ENCODE results near the gene KCNE3.

GRCh38 chr11:74437441-74438042 lies 29.8 kb downstream of the KCNE3 start:
- no peak for TF ChIP-seq CTCF (IDR thresholded peaks at IDR 0.05; ENCODE audit: borderline replicate concordance, extremely low read depth, low read length, poor library complexity, severe bottlenecking)
- TF ChIP-seq EZH2 (IDR thresholded peaks at IDR 0.05; ENCODE audit: borderline replicate concordance, low read depth, low read length, severe bottlenecking) = no peak
